Measurements from ENCODE around the gene FBRSL1. TPM values are rescaled to one million over a fixed set of nuclear protein-coding genes. Genes with fewer than 3 reads are reported as not detected.

The FBRSL1 gene
- total and polyA plus RNA-seq, 10 donors, result 14.3 to 161 (median 49.8) TPM

DNA sequence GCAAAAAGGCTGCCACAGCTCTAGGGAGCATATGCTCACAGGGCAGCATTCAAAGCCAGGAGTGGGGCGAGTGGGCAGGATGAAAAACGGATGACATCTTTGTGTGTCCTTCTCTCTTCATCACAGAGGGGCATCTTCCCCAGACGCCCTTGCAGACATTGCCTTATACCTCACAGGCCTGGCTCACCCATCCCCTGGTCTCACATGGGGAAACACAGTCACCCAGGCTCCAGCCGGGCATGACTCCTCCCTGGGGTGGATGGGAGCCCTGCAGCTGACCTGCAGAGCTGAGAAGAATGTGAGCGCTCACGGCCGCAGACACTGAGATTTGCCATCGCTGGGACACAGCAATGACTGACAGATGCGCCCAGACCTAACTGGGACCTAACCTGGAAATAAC is 7.2 kb upstream of the FBRSL1 start:
- DNase-seq, result no peak
- Histone ChIP-seq H3K27me3 (replicated peaks in 1 of 7) (peaks cover 0 to 23% (median 0%) of the 10 kb centered on the region in 7 donors), H3K27ac (no peak overlapping the region), H3K4me1 (peaks cover 0 to 51% (median 11%) of the 10 kb centered on the region in 6 donors), H3K36me3 (no peaks in the 10 kb centered on the region), H3K9me3 (no peaks in the 10 kb centered on the region), H3K4me3 (no peak overlapping the region)
- intact Hi-C loops (cut with DNase I; ENCODE audit: low total_unique reads), result no loop called here
- WGBS, 5 donors, result 84 to 94% (median 89%) methylated on average over 9 of the region's 9 CpGs
- peak in 1 of 3 donors; percentile 18 for TF ChIP-seq POLR2AphosphoS5 (IDR thresholded peaks at IDR 0.05)
- TF ChIP-seq POLR2A (IDR thresholded peaks at IDR 0.05), result no peak

DNA sequence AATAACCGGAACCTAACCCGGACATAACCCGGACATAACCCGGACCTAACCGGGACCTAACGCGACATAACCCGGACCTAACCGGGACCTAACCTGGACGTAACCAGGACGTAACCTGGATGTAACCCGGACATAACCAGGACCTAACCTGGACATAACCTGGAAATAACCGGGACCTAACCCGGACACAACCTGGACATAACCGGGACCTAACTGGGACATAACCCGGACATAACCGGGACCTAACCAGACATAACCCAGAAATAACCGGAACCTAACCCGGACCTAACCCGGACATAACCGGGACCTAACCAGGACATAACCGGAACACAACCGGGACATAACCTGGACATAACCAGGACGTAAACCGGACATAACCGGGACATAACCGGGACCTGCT is 6.7 kb upstream of the FBRSL1 start:
- H3K36me3 ChIP-seq, result no peaks in the 10 kb centered on the region
- H3K4me3 ChIP-seq, result no peak overlapping the region
- no peak overlapping the region for H3K27ac ChIP-seq
- H3K4me1 ChIP-seq, result peaks cover 1 to 53% (median 16%) of the 10 kb centered on the region in 6 donors
- H3K9me3 ChIP-seq, result no peaks in the 10 kb centered on the region
- intact Hi-C loops (cut with DNase I; ENCODE audit: low total_unique reads), result no loop called here
- TF ChIP-seq POLR2AphosphoS5 (IDR thresholded peaks at IDR 0.05) (no peak), POLR2A (IDR thresholded peaks at IDR 0.05) (no peak)
- no peak for DNase-seq
- 94 to 97% (median 95%) methylated on average over 23 to 27 of the region's 27 CpGs for WGBS, 5 donors
- H3K27me3 ChIP-seq (replicated peaks in 1 of 7), result peaks cover 0 to 23% (median 0%) of the 10 kb centered on the region in 7 donors

DNA sequence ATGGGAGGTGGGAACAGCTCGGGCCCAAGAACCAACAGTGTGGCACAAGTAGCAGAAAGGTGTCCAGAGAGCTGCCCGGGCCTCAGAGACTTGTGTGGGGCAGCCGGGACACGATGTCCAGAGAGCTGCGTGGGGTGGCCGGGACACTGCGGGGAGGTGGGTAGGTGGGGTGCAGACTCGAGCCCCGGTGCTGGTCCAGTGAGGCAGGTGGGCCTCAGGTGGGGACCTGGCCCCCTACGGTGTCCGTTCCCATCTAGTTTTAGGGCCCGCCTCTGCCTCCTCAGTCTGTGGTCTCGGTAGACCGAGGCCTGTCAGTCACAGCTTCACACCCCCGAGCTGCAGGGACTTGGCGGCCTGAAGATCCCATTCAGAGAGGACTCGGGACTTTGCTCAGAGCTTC is 6.3 kb upstream of the FBRSL1 start:
- WGBS, 5 donors, result 91 to 93% (median 91%) methylated on average over 16 to 17 of the region's 17 CpGs
- intact Hi-C loops (cut with DNase I; ENCODE audit: low total_unique reads), result no loop called here
- no peak for TF ChIP-seq POLR2A (IDR thresholded peaks at IDR 0.05)
- peak in 1 of 3 donors; percentile 40 for TF ChIP-seq POLR2AphosphoS5 (IDR thresholded peaks at IDR 0.05)
- TF ChIP-seq, protein P1, sequence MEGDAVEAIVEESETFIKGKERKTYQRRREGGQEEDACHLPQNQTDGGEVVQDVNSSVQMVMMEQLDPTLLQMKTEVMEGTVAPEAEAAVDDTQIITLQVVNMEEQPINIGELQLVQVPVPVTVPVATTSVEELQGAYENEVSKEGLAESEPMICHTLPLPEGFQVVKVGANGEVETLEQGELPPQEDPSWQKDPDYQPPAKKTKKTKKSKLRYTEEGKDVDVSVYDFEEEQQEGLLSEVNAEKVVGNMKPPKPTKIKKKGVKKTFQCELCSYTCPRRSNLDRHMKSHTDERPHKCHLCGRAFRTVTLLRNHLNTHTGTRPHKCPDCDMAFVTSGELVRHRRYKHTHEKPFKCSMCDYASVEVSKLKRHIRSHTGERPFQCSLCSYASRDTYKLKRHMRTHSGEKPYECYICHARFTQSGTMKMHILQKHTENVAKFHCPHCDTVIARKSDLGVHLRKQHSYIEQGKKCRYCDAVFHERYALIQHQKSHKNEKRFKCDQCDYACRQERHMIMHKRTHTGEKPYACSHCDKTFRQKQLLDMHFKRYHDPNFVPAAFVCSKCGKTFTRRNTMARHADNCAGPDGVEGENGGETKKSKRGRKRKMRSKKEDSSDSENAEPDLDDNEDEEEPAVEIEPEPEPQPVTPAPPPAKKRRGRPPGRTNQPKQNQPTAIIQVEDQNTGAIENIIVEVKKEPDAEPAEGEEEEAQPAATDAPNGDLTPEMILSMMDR (IDR thresholded peaks at IDR 0.05 in 8 of 11, conservative IDR thresholded peaks at IDR 0.05 in 3 of 11), result no peak

DNA sequence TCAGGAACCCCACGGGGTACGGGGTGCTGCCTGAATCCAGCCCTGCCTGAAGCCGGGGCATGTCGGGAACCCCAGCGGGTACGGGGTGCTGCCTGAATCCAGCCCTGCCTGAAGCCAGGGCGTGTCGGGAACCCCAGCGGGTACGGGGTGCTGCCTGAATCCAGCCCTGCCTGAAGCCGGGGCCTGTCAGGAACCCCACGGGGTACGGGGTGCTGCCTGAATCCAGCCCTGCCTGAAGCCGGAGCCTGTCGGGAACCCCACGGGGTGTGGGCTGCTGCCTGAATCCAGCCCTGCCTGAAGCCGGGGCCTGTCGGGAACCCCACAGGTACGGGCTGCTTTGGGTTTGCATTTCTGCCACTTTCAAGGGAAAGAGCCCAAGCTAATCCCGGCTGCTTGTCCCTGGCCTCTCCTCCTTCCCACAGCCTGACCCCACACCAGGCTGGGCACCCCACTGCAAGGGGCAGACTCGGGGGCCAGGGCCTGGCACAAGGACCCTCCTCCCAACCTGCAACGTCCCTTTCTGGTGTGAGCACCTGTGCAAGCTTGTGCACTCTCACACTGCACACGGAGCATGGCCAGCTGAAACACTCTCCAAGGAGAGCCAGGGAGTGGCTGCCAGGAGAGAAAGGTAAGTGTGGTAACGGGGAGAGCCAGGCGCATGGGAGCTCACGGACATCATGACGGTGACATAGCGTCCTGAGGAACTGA is 5.6 kb upstream of the FBRSL1 start:
- TF ChIP-seq POLR2AphosphoS5 (IDR thresholded peaks at IDR 0.05), result peak in 1 of 3 donors; percentile 43
- TF ChIP-seq, protein P1 (IDR thresholded peaks at IDR 0.05 in 8 of 11, conservative IDR thresholded peaks at IDR 0.05 in 3 of 11), result no peak

More for the DNA sequence above, 6.3 kb upstream of the FBRSL1 start:
- Histone ChIP-seq H3K27me3 (replicated peaks in 1 of 7) (peaks cover 0 to 23% (median 0%) of the 10 kb centered on the region in 7 donors), H3K9me3 (no peaks in the 10 kb centered on the region), H3K36me3 (no peaks in the 10 kb centered on the region), H3K4me1 (peaks cover 5 to 53% (median 20%) of the 10 kb centered on the region in 6 donors), H3K4me3 (no peak overlapping the region), H3K27ac (no peak overlapping the region)
- no peak for DNase-seq

DNA sequence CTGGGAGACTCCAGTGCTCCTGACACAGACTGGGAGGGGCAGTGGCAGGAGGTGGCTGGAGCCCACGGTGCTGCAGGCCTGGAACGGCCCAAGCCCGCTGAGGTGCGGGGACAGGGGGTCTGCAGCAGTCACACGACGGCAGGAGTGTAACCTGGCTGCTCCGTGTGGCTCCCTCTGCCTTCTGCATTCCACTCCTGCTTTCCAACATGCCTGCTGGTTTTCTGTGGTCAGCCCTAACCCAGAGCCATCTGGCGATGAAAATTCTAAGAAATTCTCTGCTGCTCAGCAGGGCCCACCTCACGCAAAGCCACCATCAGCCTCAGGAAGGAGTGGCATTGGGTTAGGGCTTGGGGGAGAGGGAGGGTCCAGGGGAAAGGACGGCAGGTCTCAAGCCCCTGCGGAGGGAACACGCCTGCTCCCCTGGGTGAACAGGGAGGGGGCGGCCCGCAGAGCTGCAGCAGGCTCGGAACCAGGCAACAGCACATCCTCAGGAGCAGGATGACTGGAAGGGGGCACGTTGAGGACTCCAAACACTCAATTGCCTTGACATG is 5.0 kb upstream of the FBRSL1 start:
- Histone ChIP-seq H3K27me3 (replicated peaks in 1 of 7) (peaks cover 0 to 16% (median 0%) of the 10 kb centered on the region in 7 donors), H3K36me3 (no peaks in the 10 kb centered on the region), H3K27ac (no peak overlapping the region), H3K4me3 (no peak overlapping the region), H3K4me1 (peaks cover 8 to 53% (median 29%) of the 10 kb centered on the region in 6 donors), H3K9me3 (no peaks in the 10 kb centered on the region)
- intact Hi-C loops (cut with DNase I; ENCODE audit: low total_unique reads), result no loop called here
- DNase-seq, result no peak
- TF ChIP-seq, protein P1 (IDR thresholded peaks at IDR 0.05 in 8 of 11, conservative IDR thresholded peaks at IDR 0.05 in 3 of 11), result no peak
- TF ChIP-seq POLR2AphosphoS5 (IDR thresholded peaks at IDR 0.05), result peak in 1 of 3 donors; percentile 58
- TF ChIP-seq POLR2A (IDR thresholded peaks at IDR 0.05), result no peak
- 78 to 92% (median 82%) methylated on average over 14 to 16 of the region's 16 CpGs for WGBS, 5 donors

More for the DNA sequence above, 5.6 kb upstream of the FBRSL1 start:
- Histone ChIP-seq H3K36me3 (no peaks in the 10 kb centered on the region), H3K4me1 (peaks cover 8 to 55% (median 27%) of the 10 kb centered on the region in 6 donors), H3K9me3 (no peaks in the 10 kb centered on the region), H3K27ac (no peak overlapping the region), H3K27me3 (replicated peaks in 1 of 7) (peaks cover 0 to 23% (median 0%) of the 10 kb centered on the region in 7 donors), H3K4me3 (no peak overlapping the region)
- intact Hi-C loops (cut with DNase I; ENCODE audit: low total_unique reads), result no loop called here
- DNase-seq, result no peak
- 89 to 96% (median 91%) methylated on average over 23 to 28 of the region's 28 CpGs for WGBS, 5 donors
